Activated T-helper 1 cell treated with anti-CD3 and anti-CD28 coated beads, Interleukin-2, amount 50 U/mL, for 16 hours (primary cell): ENCODE measurements around the gene BLOC1S4.

Source experiments
- DNase-seq, 2 donors: peaks; one replicate each; pipeline ENCODE4 v3.0.0-alpha.2; 2020; ENCODE audit warnings: low read depth in 1 of 2, low spot score in 1 of 2

The BLOC1S4 gene

GRCh38 chr4:6761649-6762615 is 46.0 kb downstream of the BLOC1S4 start:
- DNase-seq: no peak

- no peak for DNase-seq
Observed at GRCh38 chr4:6763330-6763851, 47.4 kb downstream of the BLOC1S4 start.

- DNase-seq: no peak
Observed at GRCh38 chr4:6764976-6765620, 49.1 kb downstream of the BLOC1S4 start.

- no peak for DNase-seq
Observed at GRCh38 chr4:6765703-6766102, 49.7 kb downstream of the BLOC1S4 start.
